ENCODE data around the gene PSTPIP1.

DNA sequence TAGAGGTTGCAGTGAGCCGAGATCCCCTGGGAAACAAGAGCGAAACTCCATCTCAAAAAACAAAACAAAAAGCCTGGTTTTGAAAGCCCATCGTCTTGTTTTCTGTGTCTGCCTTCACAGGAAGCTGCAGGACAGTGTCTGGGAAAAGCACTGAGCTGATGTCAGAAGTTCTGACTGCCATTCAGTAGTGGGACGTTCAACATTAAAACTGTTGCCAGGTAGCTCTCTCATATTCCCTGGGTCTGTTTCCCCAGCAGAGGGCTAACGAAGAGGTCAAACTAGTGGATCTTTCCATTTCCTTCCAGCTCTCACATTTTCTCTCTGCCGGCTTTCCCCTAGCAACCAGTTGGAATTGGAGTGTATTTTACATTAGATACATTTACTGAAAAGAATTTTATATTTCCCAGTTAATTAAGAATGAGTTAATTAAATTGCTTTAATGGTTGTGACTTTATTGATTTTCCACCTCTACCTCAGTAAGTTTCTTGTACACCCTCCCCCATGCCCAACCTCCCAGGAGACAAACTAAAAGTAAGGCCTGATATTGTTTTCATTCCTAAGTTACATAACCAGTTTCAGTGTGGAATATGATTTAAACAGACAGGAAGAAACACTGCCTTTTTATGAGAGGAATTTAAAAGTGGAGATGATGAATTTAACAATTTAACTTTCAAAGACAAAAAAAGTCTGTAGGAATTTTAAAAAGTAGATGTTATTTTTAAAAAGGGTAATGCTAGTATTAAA lies 33.5 kb upstream of the PSTPIP1 start:
- TF ChIP-seq, protein P1, sequence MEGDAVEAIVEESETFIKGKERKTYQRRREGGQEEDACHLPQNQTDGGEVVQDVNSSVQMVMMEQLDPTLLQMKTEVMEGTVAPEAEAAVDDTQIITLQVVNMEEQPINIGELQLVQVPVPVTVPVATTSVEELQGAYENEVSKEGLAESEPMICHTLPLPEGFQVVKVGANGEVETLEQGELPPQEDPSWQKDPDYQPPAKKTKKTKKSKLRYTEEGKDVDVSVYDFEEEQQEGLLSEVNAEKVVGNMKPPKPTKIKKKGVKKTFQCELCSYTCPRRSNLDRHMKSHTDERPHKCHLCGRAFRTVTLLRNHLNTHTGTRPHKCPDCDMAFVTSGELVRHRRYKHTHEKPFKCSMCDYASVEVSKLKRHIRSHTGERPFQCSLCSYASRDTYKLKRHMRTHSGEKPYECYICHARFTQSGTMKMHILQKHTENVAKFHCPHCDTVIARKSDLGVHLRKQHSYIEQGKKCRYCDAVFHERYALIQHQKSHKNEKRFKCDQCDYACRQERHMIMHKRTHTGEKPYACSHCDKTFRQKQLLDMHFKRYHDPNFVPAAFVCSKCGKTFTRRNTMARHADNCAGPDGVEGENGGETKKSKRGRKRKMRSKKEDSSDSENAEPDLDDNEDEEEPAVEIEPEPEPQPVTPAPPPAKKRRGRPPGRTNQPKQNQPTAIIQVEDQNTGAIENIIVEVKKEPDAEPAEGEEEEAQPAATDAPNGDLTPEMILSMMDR (IDR thresholded peaks at IDR 0.05 in 8 of 11, conservative IDR thresholded peaks at IDR 0.05 in 3 of 11) = no peak
- no peak for TF ChIP-seq POLR2A (IDR thresholded peaks at IDR 0.05)

Measured in spleen (tissue), 7 donors.